GM21526 (cell line): ENCODE measurements around the gene MID2.
"Not testable (repeated sequence)": the region's sequence is repeated elsewhere in the genome, so short reads cannot be mapped to it uniquely, and the experiment has no call there.

Experiments used
- ATAC-seq: cut with Tn5 transposase; IDR thresholded peaks from one replicate; pipeline ENCODE4 v1.9.1; 2021; ENCODE audit warnings: moderate library complexity; ENCODE audit not compliant: unreplicated experiment, low FRiP score

Gene MID2

GRCh38 chrX:107935664-107936433, 110.2 kb downstream of the MID2 start:
- ATAC-seq = no peak

DNA sequence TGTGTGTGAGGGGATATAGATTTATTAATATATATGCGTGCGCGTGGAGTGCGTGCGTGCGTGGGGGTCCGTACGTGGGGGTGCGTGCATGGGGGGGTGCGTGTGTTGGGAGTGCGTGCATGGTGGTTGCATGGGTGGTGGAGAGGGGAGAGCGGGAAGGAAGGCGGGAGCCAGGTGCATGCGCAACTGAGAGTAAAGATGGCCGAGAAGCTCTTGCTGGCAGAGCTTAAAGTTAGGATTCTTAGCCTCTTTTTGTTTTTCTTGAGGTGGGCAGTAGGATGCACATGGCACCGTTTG, 110.7 kb downstream of the MID2 start:
- ATAC-seq = no peak

GRCh38 chrX:107940095-107940494, 114.4 kb downstream of the MID2 start:
- no peak for ATAC-seq

- not testable (repeated sequence) for ATAC-seq
These were observed 129.7 kb downstream of the MID2 start for GRCh38 chrX:107955337-107955736.

DNA sequence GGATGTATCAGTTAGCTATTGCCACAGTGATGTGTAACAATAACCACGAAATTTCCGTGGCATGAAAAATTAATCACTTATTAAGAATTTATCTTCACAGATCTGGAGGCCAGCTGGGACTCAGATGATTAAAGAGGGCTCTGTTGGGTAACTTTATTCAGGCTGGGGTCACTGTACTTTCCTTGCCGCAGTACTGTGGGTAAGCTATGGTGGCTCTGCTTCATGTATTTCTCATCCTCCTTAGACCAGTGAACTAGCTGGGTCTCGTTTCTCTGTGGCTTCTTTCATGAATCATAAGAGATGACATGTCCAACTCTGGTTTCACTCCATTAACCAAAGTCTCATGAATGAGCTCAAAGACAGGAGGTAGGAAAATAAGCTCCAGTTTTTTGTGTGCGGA, 143.0 kb downstream of the MID2 start:
- no peak for ATAC-seq

DNA sequence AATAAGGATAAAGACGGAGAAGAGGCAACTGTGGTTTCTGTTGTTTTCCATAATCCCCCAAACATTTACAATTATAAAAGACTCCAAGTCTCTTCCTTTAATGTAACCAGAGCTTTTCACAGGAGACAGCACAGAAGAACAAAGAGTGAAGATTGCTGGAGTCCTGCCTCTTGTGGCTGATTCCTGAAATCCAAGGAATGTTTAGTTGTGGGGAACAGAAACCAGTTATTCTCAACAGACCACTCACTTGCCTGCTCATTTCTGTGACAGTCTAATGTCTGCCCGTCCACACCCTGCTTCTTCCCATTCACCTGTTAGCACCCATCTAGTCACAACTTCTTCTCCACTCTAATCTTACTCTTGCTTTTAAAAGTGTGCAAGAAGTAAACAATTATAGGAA, 144.4 kb downstream of the MID2 start:
- no peak for ATAC-seq

GRCh38 chrX:107971636-107972035, 146.0 kb downstream of the MID2 start:
- no peak for ATAC-seq
